Measurements from ENCODE around the gene OR10T2.

DNA sequence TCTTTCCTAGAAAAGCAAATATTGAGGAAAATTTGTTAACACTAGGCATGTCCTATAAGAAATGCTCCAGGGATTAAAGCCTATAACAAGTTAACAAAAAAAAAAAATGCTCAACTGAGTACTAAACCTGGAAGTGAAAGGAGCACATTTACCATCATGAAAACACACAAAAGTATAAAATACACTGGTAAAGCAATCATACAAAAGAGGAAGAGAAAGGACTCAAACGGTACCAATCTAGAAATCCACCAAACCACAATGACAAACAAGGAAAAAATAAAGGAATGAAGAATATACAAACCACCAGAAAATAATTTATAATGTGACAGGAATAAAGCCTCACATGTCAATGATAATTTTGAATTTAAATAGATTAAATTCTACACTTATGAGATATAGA, 24.4 kb downstream of the OR10T2 start:
- no peak for TF ChIP-seq CTCF (IDR thresholded peaks at IDR 0.05 in 8 of 11, conservative IDR thresholded peaks at IDR 0.05 in 3 of 11)
- TF ChIP-seq POLR2A (IDR thresholded peaks at IDR 0.05) = no peak

All from spleen (tissue), 7 donors.